Nephron (organoid): ENCODE measurements around the gene SSH2.

Experiments used
- H3K27ac Mint-ChIP-seq, 3 experiments: 2 replicates each; pipeline ENCODE4 v1.8.0; 2020; ENCODE audit warnings: mixed read lengths in 3 of 3, mild to moderate bottlenecking in 2 of 3, moderate library complexity in 1 of 3
- H3K27me3 Mint-ChIP-seq: 2 replicates; pipeline ENCODE4 v1.8.0; 2021; ENCODE audit warnings: low read depth, mild to moderate bottlenecking, moderate library complexity, mixed read lengths
- H3K36me3 Mint-ChIP-seq: 2 replicates; pipeline ENCODE4 v1.8.0; 2020; ENCODE audit warnings: low read depth, mixed read lengths
- H3K4me1 Mint-ChIP-seq: 2 replicates; pipeline ENCODE4 v1.8.0; 2020; ENCODE audit warnings: mixed read lengths
- H3K4me3 Mint-ChIP-seq, 3 experiments: 2 replicates each; pipeline ENCODE4 v1.8.0; 2020; ENCODE audit warnings: mild to moderate bottlenecking in 3 of 3, mixed read lengths in 3 of 3, moderate library complexity in 2 of 3
- H3K9me3 Mint-ChIP-seq: 2 replicates; pipeline ENCODE4 v1.8.0; 2020; ENCODE audit warnings: mixed read lengths
- TF ChIP-seq, protein P1 (sequence below), 3 experiments: fragments of 200-600 bp; sonication (generic); IDR thresholded peaks; one replicate each; pipeline ENCODE4 v1.5.0; 2021; ENCODE audit warnings: antibody characterized with exemption in 3 of 3; ENCODE audit not compliant: unreplicated experiment in 3 of 3

Gene SSH2

GRCh38 chr17:29699283-29699682 is 230.7 kb downstream of the SSH2 start:
- H3K4me1 Mint-ChIP-seq = peaks cover 12% of the 10 kb centered on the region
- H3K4me3 Mint-ChIP-seq = no peak overlapping the region
- TF ChIP-seq, protein P1, sequence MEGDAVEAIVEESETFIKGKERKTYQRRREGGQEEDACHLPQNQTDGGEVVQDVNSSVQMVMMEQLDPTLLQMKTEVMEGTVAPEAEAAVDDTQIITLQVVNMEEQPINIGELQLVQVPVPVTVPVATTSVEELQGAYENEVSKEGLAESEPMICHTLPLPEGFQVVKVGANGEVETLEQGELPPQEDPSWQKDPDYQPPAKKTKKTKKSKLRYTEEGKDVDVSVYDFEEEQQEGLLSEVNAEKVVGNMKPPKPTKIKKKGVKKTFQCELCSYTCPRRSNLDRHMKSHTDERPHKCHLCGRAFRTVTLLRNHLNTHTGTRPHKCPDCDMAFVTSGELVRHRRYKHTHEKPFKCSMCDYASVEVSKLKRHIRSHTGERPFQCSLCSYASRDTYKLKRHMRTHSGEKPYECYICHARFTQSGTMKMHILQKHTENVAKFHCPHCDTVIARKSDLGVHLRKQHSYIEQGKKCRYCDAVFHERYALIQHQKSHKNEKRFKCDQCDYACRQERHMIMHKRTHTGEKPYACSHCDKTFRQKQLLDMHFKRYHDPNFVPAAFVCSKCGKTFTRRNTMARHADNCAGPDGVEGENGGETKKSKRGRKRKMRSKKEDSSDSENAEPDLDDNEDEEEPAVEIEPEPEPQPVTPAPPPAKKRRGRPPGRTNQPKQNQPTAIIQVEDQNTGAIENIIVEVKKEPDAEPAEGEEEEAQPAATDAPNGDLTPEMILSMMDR (IDR thresholded peaks at IDR 0.05; ENCODE audit: unreplicated experiment in 3 of 3) = no peak
- no peaks in the 10 kb centered on the region for H3K9me3 Mint-ChIP-seq
- peak overlapping the region; percentile 71 to 84 (median 75) for H3K27ac Mint-ChIP-seq
- peaks cover 18% of the 10 kb centered on the region for H3K36me3 Mint-ChIP-seq
- H3K27me3 Mint-ChIP-seq = no peaks in the 10 kb centered on the region

DNA sequence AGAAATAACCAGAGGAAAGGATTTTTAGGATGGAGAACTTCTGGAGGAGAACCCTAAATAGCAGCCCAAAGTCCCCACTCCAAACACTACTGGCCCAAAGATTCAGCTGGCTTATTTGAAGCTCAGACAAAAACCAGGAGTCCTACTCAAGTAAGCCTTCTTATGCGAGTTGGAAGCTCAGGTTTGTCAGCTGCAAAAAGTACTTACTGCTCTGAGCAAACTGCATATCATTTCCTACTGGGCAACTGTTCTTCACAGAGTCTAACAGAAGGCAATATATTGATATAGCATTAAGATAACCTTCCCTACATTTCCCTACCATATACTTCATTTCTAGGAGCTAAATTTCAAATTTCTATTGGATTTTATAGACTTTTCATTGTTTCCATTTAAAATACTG is 231.2 kb downstream of the SSH2 start:
- Mint-ChIP-seq H3K4me3 (no peak overlapping the region), H3K4me1 (peaks cover 12% of the 10 kb centered on the region), H3K27me3 (no peaks in the 10 kb centered on the region), H3K27ac (peak overlapping the region; percentile 71 to 84 (median 75)), H3K9me3 (no peaks in the 10 kb centered on the region), H3K36me3 (peaks cover 21% of the 10 kb centered on the region)
- TF ChIP-seq, protein P1 (IDR thresholded peaks at IDR 0.05; ENCODE audit: unreplicated experiment in 3 of 3) = no peak

DNA sequence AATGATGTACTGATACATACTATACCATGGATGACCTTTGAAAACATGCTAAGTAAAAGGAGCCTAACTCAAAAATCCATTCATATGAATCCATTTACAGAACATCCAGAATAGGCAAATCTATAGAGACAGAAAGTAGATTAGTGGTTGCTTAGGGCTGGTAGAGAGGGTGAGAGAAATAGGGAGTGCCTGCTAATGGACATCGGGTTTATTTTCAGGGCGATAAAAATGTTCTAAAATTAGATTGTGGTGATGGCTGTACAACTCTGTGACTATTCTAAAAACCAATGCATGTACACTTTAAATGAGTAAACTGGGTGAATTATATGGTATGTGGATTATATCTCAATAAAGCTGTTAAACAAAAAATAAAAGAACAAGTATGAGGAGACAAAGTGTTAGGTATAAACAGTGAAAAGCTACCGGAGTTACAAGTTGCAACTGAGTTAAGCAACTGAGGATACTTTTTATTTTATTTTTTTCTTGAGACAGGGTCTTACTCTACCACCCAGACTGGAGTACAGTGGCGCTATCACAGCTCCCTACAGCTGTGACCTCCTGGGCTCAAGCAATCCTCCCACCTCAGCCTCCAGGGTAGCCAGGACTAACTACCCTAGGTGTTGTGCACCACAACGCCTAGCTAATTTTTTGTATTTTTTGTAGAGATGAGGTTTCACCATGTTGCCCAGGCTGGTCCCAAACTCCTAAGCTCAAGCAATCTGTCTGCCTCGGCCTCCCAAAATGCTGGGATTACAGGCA is 231.8 kb downstream of the SSH2 start:
- H3K27ac Mint-ChIP-seq = peak overlapping the region; percentile 4 to 75 (median 31)
- H3K4me1 Mint-ChIP-seq = peaks cover 12% of the 10 kb centered on the region
- TF ChIP-seq, protein P1 (IDR thresholded peaks at IDR 0.05; ENCODE audit: unreplicated experiment in 3 of 3) = no peak
- no peaks in the 10 kb centered on the region for H3K27me3 Mint-ChIP-seq
- H3K9me3 Mint-ChIP-seq = no peaks in the 10 kb centered on the region
- H3K36me3 Mint-ChIP-seq = peaks cover 23% of the 10 kb centered on the region
- no peak overlapping the region for H3K4me3 Mint-ChIP-seq

DNA sequence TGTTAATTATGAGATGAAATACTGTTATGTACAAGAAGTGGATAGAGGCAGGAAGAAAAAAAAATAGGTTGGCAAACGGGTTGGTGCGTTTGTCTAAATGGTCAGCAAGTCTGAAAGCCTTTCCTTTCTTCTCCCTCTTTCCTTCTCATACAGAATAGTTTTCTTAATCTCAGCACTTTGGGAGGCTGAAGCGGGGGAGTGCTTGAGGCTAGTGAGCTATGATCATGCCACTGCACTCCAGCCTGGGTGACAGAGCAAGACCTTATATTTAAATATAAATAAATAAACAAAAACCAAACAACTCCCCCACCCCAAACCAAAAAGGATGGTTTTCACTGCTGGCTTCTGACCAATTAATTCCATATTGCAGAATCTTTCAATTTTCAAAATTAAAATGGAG is 232.7 kb downstream of the SSH2 start:
- H3K4me1 Mint-ChIP-seq = peaks cover 12% of the 10 kb centered on the region
- H3K4me3 Mint-ChIP-seq = no peak overlapping the region
- peaks cover 17% of the 10 kb centered on the region for H3K36me3 Mint-ChIP-seq
- H3K27me3 Mint-ChIP-seq = no peaks in the 10 kb centered on the region
- H3K27ac Mint-ChIP-seq = peak overlapping the region in 1 of 3 experiments; percentile 39
- H3K9me3 Mint-ChIP-seq = no peaks in the 10 kb centered on the region
- TF ChIP-seq, protein P1 (IDR thresholded peaks at IDR 0.05; ENCODE audit: unreplicated experiment in 3 of 3) = no peak

- H3K9me3 Mint-ChIP-seq = no peaks in the 10 kb centered on the region
- TF ChIP-seq, protein P1 (IDR thresholded peaks at IDR 0.05; ENCODE audit: unreplicated experiment in 3 of 3) = no peak
- H3K27me3 Mint-ChIP-seq = no peaks in the 10 kb centered on the region
- H3K27ac Mint-ChIP-seq = no peak overlapping the region
- peaks cover 12% of the 10 kb centered on the region for H3K36me3 Mint-ChIP-seq
- peaks cover 12% of the 10 kb centered on the region for H3K4me1 Mint-ChIP-seq
- H3K4me3 Mint-ChIP-seq = no peak overlapping the region
These were observed 235.0 kb downstream of the SSH2 start for GRCh38 chr17:29694918-29695563.
